Skin of body (tissue), 2 donors: ENCODE data around the gene ADAM30. TPM values are rescaled to one million over a fixed set of nuclear protein-coding genes. Genes with fewer than 3 reads are reported as not detected.

Experiments
- DNase-seq: peaks from one replicate; lab custom pipeline; 2025; lab: John Stamatoyannopoulos, UW
- total RNA-seq: library from RNA; depleted of rRNA; stranded (reverse); fragments of >200 nt; gene quantifications from one replicate; pipeline ENCODE4 v1.2.3, GENCODE V29; 2014

The ADAM30 gene
- total RNA-seq, 1 donor from 2014 or later = not detected

- DNase-seq = no peak
Measured at GRCh38 chr1:119909890-119910596, 13.7 kb upstream of the ADAM30 start.

GRCh38 chr1:119908661-119909060 is 12.3 kb upstream of the ADAM30 start:
- no peak for DNase-seq

GRCh38 chr1:119906927-119907652 is 10.8 kb upstream of the ADAM30 start:
- no peak for DNase-seq

GRCh38 chr1:119903443-119903835 is 7.1 kb upstream of the ADAM30 start:
- no peak for DNase-seq

GRCh38 chr1:119902775-119903442 is 6.6 kb upstream of the ADAM30 start:
- DNase-seq = no peak

- no peak for DNase-seq
Measured at GRCh38 chr1:119898981-119899720, 2.8 kb upstream of the ADAM30 start.

- DNase-seq = no peak
Measured at GRCh38 chr1:119898530-119898929, 2.2 kb upstream of the ADAM30 start.

GRCh38 chr1:119895102-119895501 is 1.2 kb downstream of the ADAM30 start:
- DNase-seq = no peak

GRCh38 chr1:119893827-119894700 is 2.3 kb downstream of the ADAM30 start:
- no peak for DNase-seq

GRCh38 chr1:119893238-119893791 is 3.0 kb downstream of the ADAM30 start:
- DNase-seq = no peak

GRCh38 chr1:119891386-119891785 is 4.9 kb downstream of the ADAM30 start:
- no peak for DNase-seq

GRCh38 chr1:119888476-119888875 is 7.8 kb downstream of the ADAM30 start:
- no peak for DNase-seq

- DNase-seq = no peak
Measured at GRCh38 chr1:119887427-119887826, 8.9 kb downstream of the ADAM30 start.

- no peak for DNase-seq
Measured at GRCh38 chr1:119885903-119886783, 10.2 kb downstream of the ADAM30 start.

GRCh38 chr1:119884711-119885110 is 11.6 kb downstream of the ADAM30 start:
- no peak for DNase-seq

GRCh38 chr1:119883826-119884225 is 12.5 kb downstream of the ADAM30 start:
- no peak for DNase-seq

- no peak for DNase-seq
Measured at GRCh38 chr1:119882132-119883049, 13.9 kb downstream of the ADAM30 start.
